ENCODE results near the gene ZBTB20.

Gene ZBTB20

GRCh38 chr3:114831861-114832260, 315.2 kb downstream of the ZBTB20 start:
- H3K4me3 ChIP-seq (ENCODE audit: low read depth, low read length): no peak overlapping the region
- CTCF ChIA-PET: interaction anchor here (0.9 to 1.7 kb wide), 4 partner anchors 260 to 381 kb away, joined by 3 to 5 read pairs (median 3); no protein-coding TSS in a partner anchor
- POLR2A ChIA-PET: no interaction called here
- TF ChIP-seq CTCF (IDR thresholded peaks at IDR 0.05; ENCODE audit: insufficient read depth, low read length, missing control alignments): no peak
- no peak for DNase-seq (ENCODE audit: low read depth, low spot score)

- POLR2A ChIA-PET: no interaction called here
- no peak for DNase-seq (ENCODE audit: low read depth, low spot score)
- no peak overlapping the region for H3K4me3 ChIP-seq (ENCODE audit: low read depth, low read length)
- CTCF ChIA-PET: interaction anchor here (1.6 kb wide), 1 partner anchor 262 kb away, joined by 3 read pairs; no protein-coding TSS in a partner anchor
- no peak for TF ChIP-seq CTCF (IDR thresholded peaks at IDR 0.05; ENCODE audit: insufficient read depth, low read length, missing control alignments)
Observed at GRCh38 chr3:114830652-114831051, 316.4 kb downstream of the ZBTB20 start.

- CTCF ChIA-PET: interaction anchor here (1.5 to 1.6 kb wide), 2 partner anchors 262 to 339 kb away, joined by 3 to 4 read pairs; no protein-coding TSS in a partner anchor
- DNase-seq (ENCODE audit: low read depth, low spot score): no peak
Observed at GRCh38 chr3:114829783-114830182, 317.3 kb downstream of the ZBTB20 start.

GRCh38 chr3:114827495-114827894, 319.6 kb downstream of the ZBTB20 start:
- DNase-seq (ENCODE audit: low read depth, low spot score): peak; percentile 3
- no peak overlapping the region for H3K4me3 ChIP-seq (ENCODE audit: low read depth, low read length)
- TF ChIP-seq CTCF (IDR thresholded peaks at IDR 0.05; ENCODE audit: insufficient read depth, low read length, missing control alignments): peak; percentile 49
- ChIA-PET POLR2A (no interaction called here), CTCF (interaction anchor here (0.8 to 2.1 kb wide), 15 partner anchors 12 to 445 kb away, joined by 3 to 9 read pairs (median 4); no protein-coding TSS in a partner anchor)

More at GRCh38 chr3:114829783-114830182, 317.3 kb downstream of the ZBTB20 start:
- no peak overlapping the region for H3K4me3 ChIP-seq (ENCODE audit: low read depth, low read length)
- POLR2A ChIA-PET: no interaction called here
- TF ChIP-seq CTCF (IDR thresholded peaks at IDR 0.05; ENCODE audit: insufficient read depth, low read length, missing control alignments): no peak

GRCh38 chr3:114824014-114824413, 323.1 kb downstream of the ZBTB20 start:
- no peak for TF ChIP-seq CTCF (IDR thresholded peaks at IDR 0.05; ENCODE audit: insufficient read depth, low read length, missing control alignments)
- CTCF ChIA-PET: interaction anchor here (1.0 to 1.6 kb wide), 4 partner anchors 9 to 440 kb away, joined by 4 to 8 read pairs (median 5); no protein-coding TSS in a partner anchor

GRCh38 chr3:114823061-114823460, 324.0 kb downstream of the ZBTB20 start:
- no peak for DNase-seq (ENCODE audit: low read depth, low spot score)
- TF ChIP-seq CTCF (IDR thresholded peaks at IDR 0.05; ENCODE audit: insufficient read depth, low read length, missing control alignments): no peak
- CTCF ChIA-PET: interaction anchor here (1.3 kb wide), 1 partner anchor 270 kb away, joined by 5 read pairs; no protein-coding TSS in a partner anchor
- POLR2A ChIA-PET: no interaction called here
- H3K4me3 ChIP-seq (ENCODE audit: low read depth, low read length): no peak overlapping the region

More at GRCh38 chr3:114824014-114824413, 323.1 kb downstream of the ZBTB20 start:
- H3K4me3 ChIP-seq (ENCODE audit: low read depth, low read length): no peak overlapping the region
- no peak for DNase-seq (ENCODE audit: low read depth, low spot score)
- POLR2A ChIA-PET: no interaction called here

Measured in AG04449 (cell line).